DMS 273 treated with DMSO at 0.1 percent for 48 hours (cell line): ENCODE measurements around the gene WNT7A.

Experiments
- DNase-seq: peaks from one replicate; lab custom pipeline; 2025; lab: John Stamatoyannopoulos, UW

WNT7A gene

DNA sequence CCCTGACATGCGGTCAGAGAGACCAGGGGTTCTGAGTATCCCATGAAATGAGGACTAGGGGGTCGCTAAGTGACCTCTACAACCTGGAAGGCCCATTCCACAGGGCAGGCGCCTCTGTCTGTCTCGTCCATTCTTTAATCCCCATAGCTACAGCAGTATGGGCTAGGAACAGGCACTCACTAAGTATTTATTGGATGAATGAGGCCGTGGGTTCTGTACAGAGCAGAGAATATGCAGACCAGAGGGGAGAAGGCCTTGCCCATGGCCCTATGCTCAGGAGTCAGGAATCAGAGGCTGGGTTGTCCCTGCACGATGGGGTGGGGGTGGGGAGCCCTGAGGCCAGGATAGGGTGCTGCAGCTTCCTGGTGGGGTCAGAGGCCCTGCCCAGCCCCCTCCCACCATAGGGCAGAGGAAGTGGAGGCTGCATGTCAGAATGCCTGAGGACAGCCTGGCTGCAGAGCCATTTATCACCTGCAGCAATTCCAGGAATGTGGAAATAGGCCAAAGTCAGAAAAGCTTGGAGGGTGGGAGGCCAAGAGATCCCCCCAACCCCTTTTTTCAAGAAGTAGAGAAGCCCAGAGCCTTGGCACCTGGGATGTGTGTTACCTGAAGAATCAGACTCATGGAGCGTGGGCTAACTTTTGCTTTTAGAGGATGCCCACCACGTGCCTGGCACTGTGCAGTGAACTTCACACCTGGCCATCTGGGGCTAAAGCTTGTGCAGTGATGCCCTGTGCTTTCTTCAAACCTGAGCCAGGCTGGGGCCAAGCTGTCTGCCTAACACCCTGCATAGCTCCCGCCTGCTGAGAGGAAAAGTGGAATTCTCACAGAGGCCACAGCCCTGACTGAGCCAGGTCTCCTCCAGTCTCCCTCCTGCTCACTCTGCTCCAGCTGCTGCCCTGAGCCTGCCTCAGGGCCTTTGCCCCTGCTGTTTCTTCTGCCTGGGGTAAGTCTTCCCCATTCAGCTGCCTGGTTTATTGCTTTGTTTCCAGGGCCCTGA, 109.4 kb downstream of the WNT7A start:
- DNase-seq: no peak

DNA sequence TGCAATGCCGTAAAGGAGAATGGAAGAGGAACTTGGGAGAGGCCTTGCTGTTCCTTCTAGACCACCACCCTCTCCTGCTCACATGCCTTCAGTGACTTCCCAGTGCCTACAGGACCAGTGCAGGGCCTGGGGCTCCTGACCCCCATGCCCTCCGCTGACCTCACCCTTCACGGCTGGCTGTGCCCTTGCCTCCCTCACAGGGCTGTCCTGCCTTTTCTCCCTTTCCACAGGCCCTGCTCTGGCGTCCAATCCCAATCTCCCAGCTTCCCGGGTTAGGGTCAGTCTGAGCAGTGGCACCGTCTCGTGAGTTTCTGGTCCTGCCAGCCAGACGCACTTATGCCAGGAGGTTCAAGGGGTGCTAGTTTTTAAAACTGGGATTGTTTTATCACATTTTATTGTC, 110.4 kb downstream of the WNT7A start:
- DNase-seq: no peak

DNA sequence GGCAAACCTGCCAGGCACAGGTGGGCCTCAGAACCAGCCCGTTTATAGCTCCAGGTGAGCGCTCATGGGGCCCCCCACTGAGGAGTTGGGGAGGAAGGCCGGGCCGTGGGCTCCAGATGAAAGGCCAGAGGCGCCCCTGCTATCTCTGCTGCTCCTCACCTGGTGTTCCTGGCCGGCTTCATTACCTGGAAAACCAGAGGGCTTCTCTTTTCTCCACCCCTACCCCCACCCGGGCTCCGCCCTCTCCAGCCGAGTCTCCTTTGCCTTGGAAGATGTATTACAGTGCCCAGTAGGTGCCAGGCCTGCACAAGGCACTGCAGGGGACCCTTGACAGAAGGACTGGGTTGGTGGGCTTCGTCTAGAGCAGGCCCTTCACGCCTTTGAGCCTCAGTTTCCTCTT, 111.4 kb downstream of the WNT7A start:
- DNase-seq: no peak

DNA sequence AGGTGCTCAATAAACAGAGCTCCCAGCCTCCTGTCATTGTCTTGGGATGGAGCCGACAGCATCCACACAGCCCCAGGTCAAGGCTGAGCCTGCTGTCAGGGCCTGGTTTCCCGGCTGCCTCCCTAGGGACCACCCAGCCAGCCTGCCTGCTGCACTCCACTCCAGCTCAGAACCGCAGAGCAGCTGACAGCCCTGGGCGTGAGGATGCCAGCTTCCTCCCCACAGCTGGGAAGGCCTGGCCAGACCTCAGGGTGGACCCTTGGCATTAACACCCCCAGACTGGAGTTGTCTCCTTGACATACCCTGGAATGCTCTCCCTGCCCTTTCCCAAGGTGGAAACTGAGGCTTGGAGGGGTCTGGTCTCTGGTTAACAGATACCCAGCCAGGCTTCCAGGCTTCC, 112.0 kb downstream of the WNT7A start:
- no peak for DNase-seq

- no peak for DNase-seq
Observed at GRCh38 chr3:13767030-13767429, 112.8 kb downstream of the WNT7A start.
